ENCODE data around the gene DMXL2. TPM values are rescaled to one million over a fixed set of nuclear protein-coding genes. Genes with fewer than 3 reads are reported as not detected.
A peak's percentile ranks its signal among the peaks of the same experiment; 100 is the strongest.

The DMXL2 gene
- total RNA-seq, 2 experiments from 2014 or later: 4.2 to 4.8 TPM

- ATAC-seq (no peak), DNase-seq (no peak)
- POLR2A ChIA-PET: no interaction called here
- intact Hi-C loops (cut with micrococcal nuclease): no loop called here
- no peak for TF ChIP-seq CTCF (IDR thresholded peaks at IDR 0.05)
- no peak overlapping the region for H3K27ac Mint-ChIP-seq
- H3K4me1 Mint-ChIP-seq (ENCODE audit: low read depth): no peaks in the 10 kb centered on the region
- H3K4me3 Mint-ChIP-seq: no peak overlapping the region
- CTCF ChIA-PET: interaction anchor here (1.3 kb wide), 1 partner anchor 174 kb away, joined by 4 read pairs; no protein-coding TSS in a partner anchor
- H3K27me3 Mint-ChIP-seq: no peaks in the 10 kb centered on the region
- no peaks in the 10 kb centered on the region for H3K36me3 Mint-ChIP-seq (ENCODE audit: low read depth)
- no peaks in the 10 kb centered on the region for H3K9me3 Mint-ChIP-seq
These were observed 19.6 kb downstream of the DMXL2 start for GRCh38 chr15:51603002-51603401.

- no peaks in the 10 kb centered on the region for H3K4me1 Mint-ChIP-seq (ENCODE audit: low read depth)
- intact Hi-C loops (cut with micrococcal nuclease): no loop called here
- H3K36me3 Mint-ChIP-seq (ENCODE audit: low read depth): no peaks in the 10 kb centered on the region
- ATAC-seq (no peak), DNase-seq (no peak)
- no peak overlapping the region for H3K27ac Mint-ChIP-seq
- H3K9me3 Mint-ChIP-seq: no peaks in the 10 kb centered on the region
- TF ChIP-seq CTCF (IDR thresholded peaks at IDR 0.05): no peak
- H3K27me3 Mint-ChIP-seq: no peaks in the 10 kb centered on the region
- ChIA-PET CTCF (interaction anchor here (1.3 kb wide), 1 partner anchor 175 kb away, joined by 4 read pairs; no protein-coding TSS in a partner anchor), POLR2A (interaction anchor here (1.4 kb wide), 1 partner anchor 9 kb away, joined by 3 read pairs; no protein-coding TSS in a partner anchor)
- H3K4me3 Mint-ChIP-seq: no peak overlapping the region
These were observed 20.1 kb downstream of the DMXL2 start for GRCh38 chr15:51602484-51602883.

- no peak for TF ChIP-seq CTCF (IDR thresholded peaks at IDR 0.05)
- CTCF ChIA-PET: interaction anchor here (1.3 kb wide), 1 partner anchor 175 kb away, joined by 4 read pairs; no protein-coding TSS in a partner anchor
- no peak for ATAC-seq
These were observed 20.8 kb downstream of the DMXL2 start for GRCh38 chr15:51601801-51602200.

GRCh38 chr15:51600114-51600513 is 22.5 kb downstream of the DMXL2 start:
- POLR2A ChIA-PET: no interaction called here
- Mint-ChIP-seq H3K4me3 (no peak overlapping the region), H3K27ac (no peak overlapping the region), H3K36me3 (ENCODE audit: low read depth) (no peaks in the 10 kb centered on the region), H3K9me3 (no peaks in the 10 kb centered on the region), H3K27me3 (no peaks in the 10 kb centered on the region), H3K4me1 (ENCODE audit: low read depth) (no peaks in the 10 kb centered on the region)
- no peak for TF ChIP-seq CTCF (IDR thresholded peaks at IDR 0.05)
- peak; percentile 58 for ATAC-seq
- CTCF ChIA-PET: no interaction called here
- intact Hi-C loops (cut with micrococcal nuclease): no loop called here
- peak; percentile 8 for DNase-seq

More at GRCh38 chr15:51601801-51602200, 20.8 kb downstream of the DMXL2 start:
- no peaks in the 10 kb centered on the region for H3K27me3 Mint-ChIP-seq
- H3K4me3 Mint-ChIP-seq: no peak overlapping the region
- no peak overlapping the region for H3K27ac Mint-ChIP-seq
- intact Hi-C loops (cut with micrococcal nuclease): no loop called here
- POLR2A ChIA-PET: interaction anchor here (1.4 kb wide), 1 partner anchor 9 kb away, joined by 3 read pairs; no protein-coding TSS in a partner anchor
- no peaks in the 10 kb centered on the region for H3K4me1 Mint-ChIP-seq (ENCODE audit: low read depth)
- H3K9me3 Mint-ChIP-seq: no peaks in the 10 kb centered on the region
- no peak for DNase-seq
- no peaks in the 10 kb centered on the region for H3K36me3 Mint-ChIP-seq (ENCODE audit: low read depth)

- CTCF ChIA-PET: no interaction called here
These were observed 32.5 kb downstream of the DMXL2 start for GRCh38 chr15:51589881-51590568.

More at GRCh38 chr15:51589881-51590568, 32.5 kb downstream of the DMXL2 start:
- POLR2A ChIA-PET: no interaction called here
- H3K27ac Mint-ChIP-seq: no peak overlapping the region
- peaks cover 9% of the 10 kb centered on the region for H3K9me3 Mint-ChIP-seq
- H3K36me3 Mint-ChIP-seq (ENCODE audit: low read depth): peaks cover 6% of the 10 kb centered on the region
- no peaks in the 10 kb centered on the region for H3K4me1 Mint-ChIP-seq (ENCODE audit: low read depth)
- no peak overlapping the region for H3K4me3 Mint-ChIP-seq
- ATAC-seq: no peak
- no peak for DNase-seq
- H3K27me3 Mint-ChIP-seq: no peaks in the 10 kb centered on the region
- intact Hi-C loops (cut with micrococcal nuclease): no loop called here
- TF ChIP-seq CTCF (IDR thresholded peaks at IDR 0.05): no peak

All from activated CD8-positive, alpha-beta T cell treated with anti-CD3 and anti-CD28 coated beads for 36 hours (primary cell).